ENCODE measurements around the gene RAB11B. TPM values are rescaled to one million over a fixed set of nuclear protein-coding genes. Genes with fewer than 3 reads are reported as not detected.

Gene RAB11B
- total RNA-seq, 1 experiment from 2014 or later, result 140 TPM

DNA sequence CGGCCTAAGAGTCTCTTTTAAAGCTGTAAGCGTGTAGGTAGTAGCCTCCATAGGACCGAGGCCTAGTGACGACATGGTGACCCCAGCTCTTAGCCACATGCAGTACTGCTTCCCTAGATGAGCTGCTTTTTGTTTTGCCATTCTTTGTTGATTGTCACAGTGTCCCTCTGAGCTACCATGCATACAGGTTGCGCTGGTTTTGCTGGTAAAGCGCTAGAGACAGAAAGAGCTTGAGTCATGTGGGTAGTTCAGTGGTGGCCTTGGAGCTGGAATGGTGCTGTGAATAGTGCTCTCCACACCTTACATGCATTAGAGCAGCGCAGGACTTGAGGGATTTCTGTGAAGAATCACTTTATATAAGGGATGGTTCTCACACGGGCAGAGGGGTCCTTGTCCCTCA is 59.7 kb downstream of the RAB11B start:
- Histone ChIP-seq H3K4me3 (replicated peaks in 1 of 2; ENCODE audit: low read depth in 1 of 2, low read length in 2 of 2) (no peak overlapping the region), H4K20me1 (ENCODE audit: insufficient read depth) (peaks cover 64% of the 10 kb centered on the region; the same call in 1 of the 2 replicates), H3K9me3 (ENCODE audit: control insufficient read depth in 1 of 2, insufficient read depth in 1 of 2, low read depth in 1 of 2, low read length in 2 of 2) (no peaks in the 10 kb centered on the region), H3K4me1 (ENCODE audit: control insufficient read depth in 1 of 2, insufficient read depth in 2 of 2, low read length in 2 of 2) (peaks cover 31 to 54% of the 10 kb centered on the region in 2 experiments), H2AFZ (ENCODE audit: low read depth, low read length, poor library complexity, severe bottlenecking) (no peak overlapping the region), H3K27me3 (ENCODE audit: insufficient read depth, low read length) (no peaks in the 10 kb centered on the region), H3K79me2 (ENCODE audit: insufficient read depth, low read length) (peaks cover 100% of the 10 kb centered on the region), H3K36me3 (ENCODE audit: control insufficient read depth in 1 of 2, insufficient read depth in 2 of 2, low read length in 2 of 2) (peaks cover 24 to 29% of the 10 kb centered on the region in 2 experiments), H3K9ac (ENCODE audit: low read length) (no peak overlapping the region), H3K9me2 (ENCODE audit: insufficient read depth) (no peaks in the 10 kb centered on the region), H3K27ac (ENCODE audit: low read depth, low read length) (no peak overlapping the region), H3K4me2 (ENCODE audit: low read length) (no peak overlapping the region)
- intact Hi-C loops (cut with micrococcal nuclease), result loop anchor here (10.0 kb wide), 1 partner anchor 95 kb away; no protein-coding TSS in a partner anchor
- RAD21 ChIA-PET (ENCODE audit: low non-redundant PET in 1 of 2, low total read pairs in 2 of 2, uncharacterized antibody in 2 of 2, unreplicated experiment in 2 of 2), result no interaction called here
- no peak for ATAC-seq
- CTCF ChIA-PET, result no interaction called here
- no peak for DNase-seq (ENCODE audit: low read depth, low spot score)
- POLR2A ChIA-PET, result interaction anchor here (1.3 kb wide), 1 partner anchor 12 kb away, joined by 3 read pairs; no protein-coding TSS in a partner anchor
- TF ChIP-seq POLR2A (IDR thresholded peaks at IDR 0.05; ENCODE audit: borderline replicate concordance, extremely low read depth, insufficient read depth, insufficient read length) (no peak), ELF1 (IDR thresholded peaks at IDR 0.05; ENCODE audit: borderline replicate concordance, low read depth) (no peak), FOSL1 (IDR thresholded peaks at IDR 0.05; ENCODE audit: low read depth) (no peak), POLR2AphosphoS5 (IDR thresholded peaks at IDR 0.05; ENCODE audit: low read depth, low read length) (no peak), RAD21 (IDR thresholded peaks at IDR 0.05; ENCODE audit: low read depth) (no peak), SP1 (IDR thresholded peaks at IDR 0.05; ENCODE audit: low read depth) (no peak), SRF (IDR thresholded peaks at IDR 0.05; ENCODE audit: low read depth) (no peak), EGR1 (IDR thresholded peaks at IDR 0.05; ENCODE audit: low read depth) (no peak), ZNF274 (IDR thresholded peaks at IDR 0.05; ENCODE audit: low read depth, low read length) (no peak), TCF7L2 (IDR thresholded peaks at IDR 0.05; ENCODE audit: borderline replicate concordance, extremely low read depth, insufficient read depth, insufficient read length) (no peak), ZFX (IDR thresholded peaks at IDR 0.05) (no peak), CBX3 (IDR thresholded peaks at IDR 0.05; ENCODE audit: low read depth) (no peak), JUND (IDR thresholded peaks at IDR 0.05) (no peak), EZH2phosphoT487 (IDR thresholded peaks at IDR 0.05; ENCODE audit: borderline replicate concordance) (no peak)
- TF ChIP-seq, protein P1, sequence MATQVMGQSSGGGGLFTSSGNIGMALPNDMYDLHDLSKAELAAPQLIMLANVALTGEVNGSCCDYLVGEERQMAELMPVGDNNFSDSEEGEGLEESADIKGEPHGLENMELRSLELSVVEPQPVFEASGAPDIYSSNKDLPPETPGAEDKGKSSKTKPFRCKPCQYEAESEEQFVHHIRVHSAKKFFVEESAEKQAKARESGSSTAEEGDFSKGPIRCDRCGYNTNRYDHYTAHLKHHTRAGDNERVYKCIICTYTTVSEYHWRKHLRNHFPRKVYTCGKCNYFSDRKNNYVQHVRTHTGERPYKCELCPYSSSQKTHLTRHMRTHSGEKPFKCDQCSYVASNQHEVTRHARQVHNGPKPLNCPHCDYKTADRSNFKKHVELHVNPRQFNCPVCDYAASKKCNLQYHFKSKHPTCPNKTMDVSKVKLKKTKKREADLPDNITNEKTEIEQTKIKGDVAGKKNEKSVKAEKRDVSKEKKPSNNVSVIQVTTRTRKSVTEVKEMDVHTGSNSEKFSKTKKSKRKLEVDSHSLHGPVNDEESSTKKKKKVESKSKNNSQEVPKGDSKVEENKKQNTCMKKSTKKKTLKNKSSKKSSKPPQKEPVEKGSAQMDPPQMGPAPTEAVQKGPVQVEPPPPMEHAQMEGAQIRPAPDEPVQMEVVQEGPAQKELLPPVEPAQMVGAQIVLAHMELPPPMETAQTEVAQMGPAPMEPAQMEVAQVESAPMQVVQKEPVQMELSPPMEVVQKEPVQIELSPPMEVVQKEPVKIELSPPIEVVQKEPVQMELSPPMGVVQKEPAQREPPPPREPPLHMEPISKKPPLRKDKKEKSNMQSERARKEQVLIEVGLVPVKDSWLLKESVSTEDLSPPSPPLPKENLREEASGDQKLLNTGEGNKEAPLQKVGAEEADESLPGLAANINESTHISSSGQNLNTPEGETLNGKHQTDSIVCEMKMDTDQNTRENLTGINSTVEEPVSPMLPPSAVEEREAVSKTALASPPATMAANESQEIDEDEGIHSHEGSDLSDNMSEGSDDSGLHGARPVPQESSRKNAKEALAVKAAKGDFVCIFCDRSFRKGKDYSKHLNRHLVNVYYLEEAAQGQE (IDR thresholded peaks at IDR 0.05; ENCODE audit: low read depth), result no peak
- TF ChIP-seq, protein P2, sequence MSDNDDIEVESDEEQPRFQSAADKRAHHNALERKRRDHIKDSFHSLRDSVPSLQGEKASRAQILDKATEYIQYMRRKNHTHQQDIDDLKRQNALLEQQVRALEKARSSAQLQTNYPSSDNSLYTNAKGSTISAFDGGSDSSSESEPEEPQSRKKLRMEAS (IDR thresholded peaks at IDR 0.05), result no peak
- TF ChIP-seq, protein P3, sequence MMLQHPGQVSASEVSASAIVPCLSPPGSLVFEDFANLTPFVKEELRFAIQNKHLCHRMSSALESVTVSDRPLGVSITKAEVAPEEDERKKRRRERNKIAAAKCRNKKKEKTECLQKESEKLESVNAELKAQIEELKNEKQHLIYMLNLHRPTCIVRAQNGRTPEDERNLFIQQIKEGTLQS (IDR thresholded peaks at IDR 0.05), result no peak
- no TSS peak for BruUV-seq (replicated peaks)
